PC-3 (cell line): ENCODE results near the gene RASL12. TPM values are rescaled to one million over a fixed set of nuclear protein-coding genes. Genes with fewer than 3 reads are reported as not detected.
"Not testable (repeated sequence)": the region's sequence is repeated elsewhere in the genome, so short reads cannot be mapped to it uniquely, and the experiment has no call there.

ENCODE experiments used
- ATAC-seq: fragments of 200-7000 bp; cut with Tn5 transposase; 2 replicates; pipeline ENCODE4 v1.9.1; 2020; ENCODE audit warnings: mild to moderate bottlenecking, moderate library complexity
- BruUV-seq: library from RNA; stranded (reverse); fragments of 400-500 nt; replicated peaks from 2 replicates; lab custom pipeline; 2021; lab: Mats Ljungman, UMichigan
- CTCF ChIA-PET: fragments of 300-600 bp; sonication (Branson Sonifier 250); formaldehyde crosslinking; loops from one replicate; lab custom pipeline; 2022; ENCODE audit warnings: antibody characterized with exemption; lab: Charles Lee
- POLR2A ChIA-PET: fragments of 300-600 bp; sonication (Branson Sonifier 250); formaldehyde crosslinking; loops from one replicate; lab custom pipeline; 2022; ENCODE audit warnings: antibody characterized with exemption; ENCODE audit not compliant: unreplicated experiment; lab: Charles Lee
- DNase-seq: peaks from one replicate; pipeline ENCODE4 v3.0.0-alpha.2; 2015
- H2AFZ ChIP-seq: fragments of 300-600 bp; sonication (generic); 2 replicates; pipeline ENCODE4 v1.6.0; 2016; ENCODE audit warnings: antibody characterized with exemption, low read length
- H3F3A ChIP-seq: fragments of 300-600 bp; sonication (generic); one replicate; pipeline ENCODE4 v1.6.0; 2017; ENCODE audit warnings: antibody characterized with exemption, low read length, control low read depth, mild to moderate bottlenecking; ENCODE audit not compliant: unreplicated experiment
- H3K27ac ChIP-seq: fragments of 300-600 bp; sonication (generic); 2 replicates; pipeline ENCODE4 v1.5.1; 2016; ENCODE audit warnings: mild to moderate bottlenecking, low read length
- H3K27me3 ChIP-seq: fragments of 300-600 bp; sonication (generic); 2 replicates; pipeline ENCODE4 v1.6.1; 2016; ENCODE audit warnings: low read length, mixed read lengths
- H3K36me3 ChIP-seq: fragments of 300-600 bp; sonication (generic); 2 replicates; pipeline ENCODE4 v1.6.1; 2016; ENCODE audit warnings: low read depth, mixed run types, low read length, mixed read lengths
- H3K4me1 ChIP-seq: fragments of 300-600 bp; sonication (generic); 2 replicates; pipeline ENCODE4 v1.5.1; 2016; ENCODE audit warnings: low read length; ENCODE audit not compliant: insufficient read depth
- H3K4me2 ChIP-seq: fragments of 300-600 bp; sonication (generic); 2 replicates; pipeline ENCODE4 v1.6.0; 2016; ENCODE audit warnings: low read length
- H3K4me3 ChIP-seq: fragments of 300-600 bp; sonication (generic); 2 replicates; pipeline ENCODE4 v1.5.1; 2016; ENCODE audit warnings: mild to moderate bottlenecking, low read length, mixed read lengths
- H3K79me2 ChIP-seq: fragments of 300-600 bp; sonication (generic); 2 replicates; pipeline ENCODE4 v1.6.1; 2017; ENCODE audit warnings: low read length, mixed read lengths
- H3K9ac ChIP-seq: fragments of 300-600 bp; sonication (generic); 2 replicates; pipeline ENCODE4 v1.6.0; 2016; ENCODE audit warnings: mild to moderate bottlenecking, low read length
- H3K9me2 ChIP-seq: fragments of 300-600 bp; sonication (generic); replicated peaks from 2 replicates; pipeline ENCODE4 v1.6.1; 2016; ENCODE audit warnings: mixed run types, low read length, mixed read lengths
- H3K9me3 ChIP-seq: fragments of 300-600 bp; sonication (generic); 2 replicates; pipeline ENCODE4 v1.6.1; 2016; ENCODE audit warnings: low read length, mixed read lengths
- H4K20me1 ChIP-seq: fragments of 300-600 bp; sonication (generic); 2 replicates; pipeline ENCODE4 v1.6.1; 2016; ENCODE audit warnings: low read length, mixed read lengths
- EZH2 ChIP-seq: fragments of 300-600 bp; sonication (generic); IDR thresholded peaks from one replicate; pipeline ENCODE4 v1.6.1; 2017; ENCODE audit warnings: antibody characterized with exemption, mild to moderate bottlenecking, low read length; ENCODE audit not compliant: unreplicated experiment
- EZH2phosphoT487 ChIP-seq: fragments of 300-600 bp; sonication (generic); IDR thresholded peaks from 2 replicates; pipeline ENCODE4 v1.6.1; 2018; ENCODE audit warnings: mild to moderate bottlenecking, antibody characterized with exemption, low read length, borderline replicate concordance
- intact Hi-C: fragments of 100-400 bp; cut with micrococcal nuclease; formaldehyde crosslinking; loops from 2 replicates; pipeline ENCODE4 v1.9.0; 2023
- total RNA-seq: library from RNA; depleted of rRNA; stranded (reverse); fragments of >200 nt; gene quantifications from 2 replicates; pipeline ENCODE4 v1.2.3, GENCODE V29; 2014
- TF ChIP-seq, protein P1 (sequence below): fragments of 300-600 bp; sonication (generic); conservative IDR thresholded peaks from 2 replicates; pipeline ENCODE4 v1.5.1; 2017; ENCODE audit warnings: antibody characterized with exemption, low read depth, mild to moderate bottlenecking, low read length

RASL12 gene
- total RNA-seq, 1 experiment from 2014 or later, result not detected

DNA sequence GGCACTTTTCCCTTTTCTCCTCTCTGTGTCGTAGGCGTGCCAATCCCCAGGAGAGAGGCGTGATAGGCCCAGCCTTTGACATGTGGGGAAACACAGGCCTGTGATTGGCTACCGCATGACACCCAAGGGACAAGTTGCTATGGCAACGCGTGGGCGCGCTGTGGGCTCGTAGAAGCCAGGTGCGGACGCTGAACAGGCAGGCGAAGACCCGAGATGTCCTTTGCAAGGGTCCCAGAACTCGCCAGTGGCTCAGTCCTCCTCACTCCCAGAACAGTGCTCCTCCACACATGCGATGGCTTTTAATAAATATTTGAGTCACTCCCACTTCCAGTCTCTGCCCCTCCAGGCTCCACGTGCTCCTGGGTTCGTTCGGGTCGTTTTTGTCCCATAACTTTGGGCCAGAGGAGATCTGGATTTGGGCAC, 18.4 kb downstream of the RASL12 start:
- Histone ChIP-seq H4K20me1 (no peaks in the 10 kb centered on the region), H2AFZ (peak overlapping the region; percentile 82), H3K9me2 (no peaks in the 10 kb centered on the region), H3K36me3 (no peaks in the 10 kb centered on the region), H3K4me3 (peak overlapping the region; percentile 58), H3F3A (no peaks in the 10 kb centered on the region), H3K4me2 (peak overlapping the region; percentile 78), H3K9ac (no peak overlapping the region), H3K4me1 (0 out of 2 replicates have a peak, but pooled peaks cover 6% of the 10 kb centered on the region), H3K27me3 (no peaks in the 10 kb centered on the region), H3K79me2 (no peaks in the 10 kb centered on the region), H3K27ac (no peak overlapping the region), H3K9me3 (no peaks in the 10 kb centered on the region)
- POLR2A ChIA-PET, result interaction anchor here (0.6 kb wide), 1 partner anchor 10 kb away, joined by 5 read pairs; no protein-coding TSS in a partner anchor
- CTCF ChIA-PET, result no interaction called here
- intact Hi-C loops, result no loop called here
- ATAC-seq, result peak; percentile 99
- TF ChIP-seq EZH2phosphoT487, result no peak
- TF ChIP-seq, protein P1, sequence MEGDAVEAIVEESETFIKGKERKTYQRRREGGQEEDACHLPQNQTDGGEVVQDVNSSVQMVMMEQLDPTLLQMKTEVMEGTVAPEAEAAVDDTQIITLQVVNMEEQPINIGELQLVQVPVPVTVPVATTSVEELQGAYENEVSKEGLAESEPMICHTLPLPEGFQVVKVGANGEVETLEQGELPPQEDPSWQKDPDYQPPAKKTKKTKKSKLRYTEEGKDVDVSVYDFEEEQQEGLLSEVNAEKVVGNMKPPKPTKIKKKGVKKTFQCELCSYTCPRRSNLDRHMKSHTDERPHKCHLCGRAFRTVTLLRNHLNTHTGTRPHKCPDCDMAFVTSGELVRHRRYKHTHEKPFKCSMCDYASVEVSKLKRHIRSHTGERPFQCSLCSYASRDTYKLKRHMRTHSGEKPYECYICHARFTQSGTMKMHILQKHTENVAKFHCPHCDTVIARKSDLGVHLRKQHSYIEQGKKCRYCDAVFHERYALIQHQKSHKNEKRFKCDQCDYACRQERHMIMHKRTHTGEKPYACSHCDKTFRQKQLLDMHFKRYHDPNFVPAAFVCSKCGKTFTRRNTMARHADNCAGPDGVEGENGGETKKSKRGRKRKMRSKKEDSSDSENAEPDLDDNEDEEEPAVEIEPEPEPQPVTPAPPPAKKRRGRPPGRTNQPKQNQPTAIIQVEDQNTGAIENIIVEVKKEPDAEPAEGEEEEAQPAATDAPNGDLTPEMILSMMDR, result no peak
- no peak for TF ChIP-seq EZH2
- peak; percentile 93 for DNase-seq
- BruUV-seq, result no TSS peak

DNA sequence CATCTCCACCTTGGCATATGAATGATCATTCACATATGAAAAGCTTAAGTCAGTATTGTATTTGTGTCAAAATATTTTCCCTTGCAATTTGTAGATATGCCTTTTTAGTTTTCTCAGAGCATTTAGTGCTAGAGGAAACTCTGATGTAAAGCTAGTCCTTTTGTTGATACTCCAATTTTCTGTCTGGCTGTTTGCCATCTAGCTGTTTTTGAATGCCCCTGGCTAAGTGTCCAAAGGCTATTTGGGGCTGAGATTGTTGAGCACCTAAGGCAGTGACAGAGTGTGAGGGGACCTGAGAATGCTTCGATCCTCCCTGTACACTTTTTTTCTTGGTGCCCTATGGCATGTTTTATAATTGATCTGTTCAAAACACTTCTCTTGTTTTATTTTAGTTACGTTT, 19.6 kb downstream of the RASL12 start:
- no TSS peak for BruUV-seq
- Histone ChIP-seq H3K9me2 (no peaks in the 10 kb centered on the region), H3K4me1 (peaks cover 13% of the 10 kb centered on the region; the same call in 1 of the 2 replicates), H3K9me3 (no peaks in the 10 kb centered on the region), H3F3A (no peaks in the 10 kb centered on the region), H3K27ac (no peak overlapping the region), H3K4me2 (no peak overlapping the region), H3K27me3 (no peaks in the 10 kb centered on the region), H4K20me1 (no peaks in the 10 kb centered on the region), H3K79me2 (no peaks in the 10 kb centered on the region), H3K4me3 (no peak overlapping the region), H3K9ac (no peak overlapping the region), H3K36me3 (no peaks in the 10 kb centered on the region), H2AFZ (no peak overlapping the region)
- ChIA-PET POLR2A (no interaction called here), CTCF (no interaction called here)
- intact Hi-C loops, result no loop called here
- ATAC-seq (no peak), DNase-seq (no peak)
- TF ChIP-seq, protein P1, result no peak
- TF ChIP-seq EZH2 (no peak), EZH2phosphoT487 (no peak)

DNA sequence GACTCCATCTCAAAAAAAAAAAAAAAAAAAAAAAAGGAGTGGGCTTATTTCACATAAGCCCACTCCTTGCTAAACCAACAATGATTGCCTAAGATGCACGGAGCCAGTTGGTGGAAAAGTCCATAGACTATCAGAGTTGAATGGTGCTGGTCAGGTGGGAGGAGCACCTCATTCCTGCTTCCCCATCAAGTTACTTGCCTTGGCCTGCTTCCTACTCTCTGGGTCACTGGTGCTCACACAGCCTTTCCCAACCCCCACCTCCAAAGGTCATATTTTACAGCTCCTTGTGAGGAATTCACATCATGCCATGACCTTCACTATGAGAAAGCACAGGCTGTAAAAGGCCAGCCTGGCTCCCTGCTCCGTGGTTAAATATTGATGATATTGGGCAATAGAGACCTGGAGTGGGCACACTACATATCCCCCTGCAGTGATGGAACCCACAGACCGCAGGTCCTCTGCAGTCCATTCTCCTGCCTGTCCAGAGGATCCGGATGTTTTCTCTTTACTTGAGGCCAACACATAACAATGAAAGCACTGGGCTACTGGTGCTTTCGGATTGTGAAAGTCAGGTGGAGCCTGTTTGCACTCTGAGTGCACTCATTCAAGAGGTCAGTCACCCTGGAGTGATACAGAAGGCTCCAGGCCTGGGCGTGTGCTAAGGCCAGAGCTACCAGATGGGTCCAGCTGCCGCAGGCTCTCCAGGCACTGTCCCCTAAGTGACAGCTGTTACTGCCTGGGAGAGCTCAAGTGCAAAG, 22.9 kb downstream of the RASL12 start, which contains the start of gene SLC51B:
Gene SLC51B, plus strand, starts transcription at position 664 of the 758 bp plus-strand sequence. CDS start 4,618 bp downstream, outside the sequence.
- no peak within 1 kb of the TSS for H3K4me2 ChIP-seq

DNA sequence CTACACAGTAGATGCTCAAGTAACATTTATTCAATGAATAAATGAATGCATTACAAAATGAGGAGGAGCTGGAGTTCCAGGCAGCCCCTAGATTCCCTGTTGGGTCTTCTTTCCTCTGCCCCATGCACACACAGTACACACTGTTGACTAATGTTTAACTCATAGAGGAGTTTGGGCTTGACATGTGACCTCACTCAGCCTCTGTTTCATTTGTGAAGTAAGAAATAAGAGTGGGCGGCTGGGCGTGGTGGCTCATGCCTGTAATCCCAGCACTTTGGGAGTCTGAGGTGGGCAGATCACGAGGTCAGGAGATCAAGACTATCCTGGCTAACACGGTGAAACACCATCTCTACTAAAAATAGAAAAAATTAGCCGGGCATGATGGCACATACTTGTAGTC, 23.6 kb downstream of the RASL12 start:
- intact Hi-C loops, H3K27ac ChIP-seq, H3K27me3 ChIP-seq, CTCF ChIA-PET, POLR2A ChIA-PET, H3K36me3 ChIP-seq, H4K20me1 ChIP-seq, H3K9me3 ChIP-seq, H3K4me2 ChIP-seq, H3F3A ChIP-seq, BruUV-seq, H3K79me2 ChIP-seq, H3K4me3 ChIP-seq, H2AFZ ChIP-seq, H3K9ac ChIP-seq, H3K9me2 ChIP-seq: not testable (repeated sequence)
- H3K4me1 ChIP-seq, result peaks cover 14% of the 10 kb centered on the region; the same call in 1 of the 2 replicates
- DNase-seq, result peak; percentile 54
- ATAC-seq, result peak; percentile 74

More for the DNA sequence above, 22.9 kb downstream of the RASL12 start, which contains the start of gene SLC51B:
- Histone ChIP-seq H3F3A (no peaks in the 10 kb centered on the region), H2AFZ (no peak within 1 kb of the TSS), H3K4me1 (peaks cover 19% of the 10 kb centered on the region; the same call in 1 of the 2 replicates), H3K27me3 (no peaks in the 10 kb centered on the region), H3K9me3 (no peaks in the 10 kb centered on the region), H3K36me3 (no peaks in the 10 kb centered on the region), H3K27ac (no peak within 1 kb of the TSS), H3K79me2 (no peaks in the 10 kb centered on the region), H3K9ac (no peak within 1 kb of the TSS), H3K4me3 (no peak within 1 kb of the TSS), H3K9me2 (no peaks in the 10 kb centered on the region), H4K20me1 (no peaks in the 10 kb centered on the region)
- TF ChIP-seq EZH2 (no peak), EZH2phosphoT487 (no peak)
- TF ChIP-seq, protein P1, result no peak
- POLR2A ChIA-PET, result no interaction called here
- DNase-seq, result no peak
- no peak for ATAC-seq
- intact Hi-C loops, result no loop called here
- BruUV-seq, result no TSS peak
- CTCF ChIA-PET, result no interaction called here
